Activated CD4-positive, CD25-positive, alpha-beta regulatory T cell treated with anti-CD3 and anti-CD28 coated beads, Interleukin-2, amount 50 U/mL, for 16 hours (primary cell): ENCODE data around the gene OSBP.
"Not testable (repeated sequence)": the region's sequence is repeated elsewhere in the genome, so short reads cannot be mapped to it uniquely, and the experiment has no call there.

Experiments
- DNase-seq: peaks from one replicate; pipeline ENCODE4 v3.0.0-alpha.2; 2020; ENCODE audit warnings: low read depth, low spot score

OSBP gene, protein sequence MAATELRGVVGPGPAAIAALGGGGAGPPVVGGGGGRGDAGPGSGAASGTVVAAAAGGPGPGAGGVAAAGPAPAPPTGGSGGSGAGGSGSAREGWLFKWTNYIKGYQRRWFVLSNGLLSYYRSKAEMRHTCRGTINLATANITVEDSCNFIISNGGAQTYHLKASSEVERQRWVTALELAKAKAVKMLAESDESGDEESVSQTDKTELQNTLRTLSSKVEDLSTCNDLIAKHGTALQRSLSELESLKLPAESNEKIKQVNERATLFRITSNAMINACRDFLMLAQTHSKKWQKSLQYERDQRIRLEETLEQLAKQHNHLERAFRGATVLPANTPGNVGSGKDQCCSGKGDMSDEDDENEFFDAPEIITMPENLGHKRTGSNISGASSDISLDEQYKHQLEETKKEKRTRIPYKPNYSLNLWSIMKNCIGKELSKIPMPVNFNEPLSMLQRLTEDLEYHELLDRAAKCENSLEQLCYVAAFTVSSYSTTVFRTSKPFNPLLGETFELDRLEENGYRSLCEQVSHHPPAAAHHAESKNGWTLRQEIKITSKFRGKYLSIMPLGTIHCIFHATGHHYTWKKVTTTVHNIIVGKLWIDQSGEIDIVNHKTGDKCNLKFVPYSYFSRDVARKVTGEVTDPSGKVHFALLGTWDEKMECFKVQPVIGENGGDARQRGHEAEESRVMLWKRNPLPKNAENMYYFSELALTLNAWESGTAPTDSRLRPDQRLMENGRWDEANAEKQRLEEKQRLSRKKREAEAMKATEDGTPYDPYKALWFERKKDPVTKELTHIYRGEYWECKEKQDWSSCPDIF

DNA sequence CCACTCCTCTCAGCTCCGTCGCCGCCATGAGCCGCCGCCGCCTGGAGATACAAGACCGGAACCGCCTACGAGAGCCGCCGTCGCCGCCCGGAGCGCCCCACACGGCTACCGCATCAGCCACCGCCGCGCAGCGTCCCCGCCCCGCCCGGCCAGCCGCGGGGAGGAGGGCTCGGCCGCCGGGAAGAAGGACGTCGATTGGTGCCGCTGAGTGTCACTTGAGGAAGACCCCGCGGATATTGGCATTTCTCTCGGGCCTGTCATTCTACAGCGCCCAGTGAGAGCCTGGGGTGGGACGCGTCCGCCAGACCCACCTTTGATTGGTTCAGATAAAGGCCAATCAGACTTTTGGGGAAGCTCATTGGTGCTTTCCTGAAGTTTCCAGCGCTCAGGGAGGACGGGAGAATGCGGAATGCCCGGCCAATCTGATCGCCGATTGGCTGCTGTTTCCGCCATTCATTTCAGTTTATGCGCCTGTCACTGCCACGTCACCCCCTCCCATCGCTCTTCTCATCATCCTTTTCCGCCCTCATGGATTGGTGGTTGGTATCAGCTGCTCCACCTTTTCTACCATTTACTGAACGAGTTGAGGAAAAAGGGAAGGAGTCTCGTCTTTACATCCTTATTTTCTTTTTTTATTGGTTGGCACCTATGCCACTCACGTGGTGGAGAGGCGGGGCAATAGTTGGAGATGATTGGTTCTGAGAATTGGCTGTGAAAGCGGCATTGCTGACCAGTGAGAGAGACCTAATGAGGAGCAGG lies at the start of gene OSBP:
Gene OSBP (minus strand): TSS at position 138 of the 759 bp plus-strand sequence. CDS start 110 bp downstream, at position 28.
- DNase-seq: peak; percentile 95

DNA sequence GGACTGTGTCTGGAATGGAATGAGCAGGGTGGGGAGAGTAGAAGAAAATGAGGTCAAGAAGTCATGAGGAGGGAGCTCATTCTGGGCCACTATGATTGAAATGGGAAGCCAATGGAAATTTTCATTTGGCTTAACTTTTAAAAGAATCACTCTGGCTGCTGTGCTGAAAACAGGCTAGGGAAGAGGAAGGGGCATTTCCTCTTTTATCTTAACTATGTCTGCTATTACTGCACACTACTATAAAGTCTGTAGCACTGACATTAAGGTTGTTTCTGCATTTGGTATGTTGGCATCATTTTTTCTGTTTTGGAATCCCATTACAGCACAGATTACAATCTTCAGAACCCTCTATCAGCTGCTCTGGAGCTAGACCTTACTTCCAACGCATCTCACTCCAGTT lies 45.0 kb upstream of the OSBP start:
- DNase-seq: no peak

DNA sequence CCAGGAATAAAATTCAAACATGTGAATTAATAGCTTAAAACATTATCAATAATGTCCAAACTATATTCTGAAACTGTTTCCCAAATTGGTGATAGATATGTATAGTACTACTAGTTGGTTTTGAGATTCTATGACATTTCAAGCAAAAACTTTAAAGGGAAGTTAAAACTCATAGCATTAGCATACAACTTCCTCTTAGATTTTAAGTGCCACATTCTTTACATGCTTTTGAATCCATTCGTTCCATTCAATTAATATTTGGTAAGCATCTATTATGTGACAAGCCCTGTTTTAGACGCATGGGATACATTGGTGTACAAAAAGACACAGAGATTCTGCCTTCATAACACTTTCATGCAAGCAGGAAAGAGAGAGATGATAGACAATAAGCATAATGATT lies 44.4 kb upstream of the OSBP start:
- DNase-seq: no peak

DNA sequence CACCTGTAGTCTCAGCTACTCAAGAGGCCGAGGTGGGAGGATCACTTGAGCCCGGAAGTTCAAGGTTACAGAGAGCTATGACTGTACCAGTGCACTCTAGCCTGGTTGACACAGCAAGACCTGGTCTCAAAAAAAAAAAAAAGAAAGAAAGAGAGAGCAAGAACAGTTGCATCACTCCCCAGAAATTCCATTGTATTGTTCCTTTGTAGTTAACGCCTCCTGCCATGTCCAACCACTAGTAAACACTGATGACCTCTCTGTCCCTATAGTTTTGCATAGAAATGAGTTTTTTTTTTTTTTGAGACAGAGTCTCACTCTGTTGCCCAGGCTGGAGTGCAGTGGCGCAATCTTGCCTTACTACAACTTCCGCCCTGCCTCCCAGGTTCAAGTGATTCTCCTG lies 42.5 kb upstream of the OSBP start:
- no peak for DNase-seq

DNA sequence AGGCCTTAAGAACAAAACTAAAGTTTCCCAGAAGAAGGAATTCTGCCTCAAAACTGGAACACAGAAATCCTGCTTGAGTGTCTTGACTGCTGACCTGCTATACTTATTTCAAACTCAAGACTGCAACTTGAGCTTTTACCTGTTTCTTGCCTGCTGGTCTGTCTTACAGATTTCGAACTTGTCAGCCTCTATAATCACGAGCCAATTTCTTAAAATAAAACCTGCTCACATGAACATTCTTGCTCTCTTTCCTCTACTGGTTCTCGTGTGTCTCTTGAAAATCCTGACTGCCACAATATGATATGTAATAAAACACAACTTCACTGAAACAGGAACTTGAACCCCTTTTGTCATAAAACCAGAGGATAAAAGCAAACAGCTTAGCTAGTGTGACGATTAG lies 39.3 kb upstream of the OSBP start:
- DNase-seq: no peak

DNA sequence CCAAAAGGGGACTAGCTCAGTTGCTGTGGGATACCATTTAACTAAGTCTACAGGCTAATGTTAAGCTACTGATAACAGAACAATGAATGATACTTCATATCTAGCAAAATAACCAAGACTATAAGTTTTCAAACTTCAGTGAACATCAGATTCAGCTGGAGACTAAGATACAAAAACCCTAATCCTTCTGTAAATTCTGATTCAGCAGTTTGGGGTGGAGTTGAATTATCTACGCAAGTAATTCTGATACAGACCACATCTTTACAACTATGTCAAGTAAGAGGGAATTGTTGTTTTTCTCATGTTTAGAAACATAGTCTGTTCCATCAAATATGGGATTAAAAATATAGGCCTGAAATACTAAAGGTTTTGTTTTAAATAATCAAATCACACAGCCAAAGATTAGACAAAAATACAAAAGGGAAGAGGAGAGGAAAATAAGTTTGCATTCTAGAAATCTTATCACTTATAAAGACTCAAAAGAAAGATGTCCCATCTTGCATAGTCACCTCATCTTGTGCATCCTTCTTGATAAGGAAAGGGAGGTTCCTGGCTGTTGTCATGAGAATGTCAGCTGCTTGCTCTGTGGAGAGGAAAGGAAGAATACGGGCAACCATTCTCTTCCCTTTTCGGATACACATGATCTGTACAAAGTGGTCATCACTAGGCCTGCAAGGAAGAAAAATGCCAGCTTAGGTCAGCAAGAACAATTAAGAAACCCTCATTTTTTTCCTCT lies 31.8 kb upstream of the OSBP start:
- DNase-seq: no peak

DNA sequence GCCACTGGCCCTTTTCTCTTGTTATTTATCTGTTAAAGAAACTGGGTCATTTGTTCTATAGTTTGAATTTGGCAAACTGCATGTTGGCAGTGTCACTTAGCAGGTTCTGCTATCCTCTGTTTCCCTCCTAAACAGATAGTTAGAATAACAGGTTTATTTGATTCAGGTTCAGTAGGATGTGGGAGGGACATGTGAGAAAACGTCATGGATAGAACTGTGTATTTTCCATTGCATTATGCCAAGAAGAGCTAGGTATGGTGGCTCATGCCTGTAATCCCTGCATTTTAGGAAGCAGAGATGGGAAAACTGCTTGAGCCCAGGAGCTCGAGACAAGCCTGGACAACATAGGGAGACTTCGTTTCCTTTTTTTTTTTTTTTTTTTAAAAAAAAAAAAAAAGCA lies 29.0 kb upstream of the OSBP start:
- no peak for DNase-seq

DNA sequence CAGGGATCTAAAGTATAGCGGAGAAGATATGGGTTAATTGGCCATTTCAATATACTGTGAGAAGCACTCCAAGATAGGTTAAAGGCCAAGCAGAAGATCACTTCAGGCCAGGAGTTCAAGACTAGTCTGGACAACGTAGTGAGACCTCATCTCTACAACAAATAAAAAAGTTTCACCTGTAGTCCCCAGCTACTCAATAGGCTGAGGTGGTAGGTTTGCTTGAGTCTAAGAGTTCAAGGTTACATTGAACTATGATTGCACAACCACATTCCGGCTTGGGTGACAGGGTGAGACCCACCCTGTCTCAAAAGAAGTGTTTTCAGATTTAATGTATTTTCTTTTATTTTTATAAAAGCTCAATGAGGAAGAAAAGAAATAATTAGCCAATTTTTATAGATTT lies 27.8 kb upstream of the OSBP start:
- no peak for DNase-seq

DNA sequence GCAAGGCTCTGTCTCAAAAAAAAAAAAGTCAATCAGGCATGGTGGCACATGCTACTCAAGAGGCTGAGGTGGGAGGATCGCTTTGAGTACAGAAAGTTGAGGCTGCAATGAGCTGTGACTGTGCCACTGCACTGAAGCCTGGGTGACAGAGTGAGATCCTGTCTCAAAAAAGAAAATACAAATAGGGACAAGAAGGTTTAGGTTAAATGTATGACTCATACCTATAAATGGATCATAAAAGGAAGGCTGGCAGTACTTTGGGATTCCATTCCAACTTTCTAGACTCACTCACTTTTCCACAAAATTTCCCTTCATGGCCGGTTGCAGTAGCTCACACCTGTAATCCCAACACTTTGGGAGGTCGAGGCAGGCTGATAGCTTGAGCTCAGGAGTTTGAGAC lies 25.6 kb upstream of the OSBP start:
- DNase-seq: no peak

DNA sequence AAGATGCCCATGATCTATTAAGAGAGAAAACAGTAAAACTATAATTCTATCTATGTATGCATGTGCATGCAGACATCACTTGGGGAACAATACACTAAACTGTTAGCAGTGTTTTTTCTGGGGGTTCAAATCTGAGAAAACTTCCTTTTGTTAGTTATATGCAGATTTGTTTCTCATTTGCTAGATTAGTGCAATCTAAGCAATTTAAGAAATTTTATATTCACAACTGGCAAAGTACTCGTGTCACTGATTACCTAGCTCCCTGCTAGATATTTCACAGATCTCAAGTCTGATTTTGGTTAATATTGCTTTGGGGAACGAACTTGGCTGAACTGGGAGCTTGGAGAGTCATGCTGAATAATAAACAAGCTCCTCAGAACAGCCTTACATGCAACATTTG lies 14.9 kb upstream of the OSBP start:
- no peak for DNase-seq

DNA sequence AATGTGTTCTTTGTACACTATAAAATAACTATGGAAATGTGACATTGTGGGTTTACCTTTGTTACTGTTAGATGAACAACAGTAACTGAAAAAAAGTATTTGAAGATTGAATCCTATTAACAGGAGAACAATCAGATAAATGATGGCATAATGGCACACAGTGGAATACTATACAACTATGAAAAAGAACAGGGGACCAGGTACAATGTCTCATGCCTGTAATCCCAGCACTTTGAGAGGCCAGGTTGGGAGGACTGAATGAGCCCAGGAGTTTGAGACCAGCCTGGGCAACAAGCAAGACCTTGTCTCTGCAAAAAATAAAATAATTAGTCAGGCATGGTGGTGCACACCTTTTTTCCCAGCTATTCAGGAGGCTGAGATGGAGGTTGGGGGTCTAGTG lies 14.4 kb upstream of the OSBP start:
- no peak for DNase-seq

DNA sequence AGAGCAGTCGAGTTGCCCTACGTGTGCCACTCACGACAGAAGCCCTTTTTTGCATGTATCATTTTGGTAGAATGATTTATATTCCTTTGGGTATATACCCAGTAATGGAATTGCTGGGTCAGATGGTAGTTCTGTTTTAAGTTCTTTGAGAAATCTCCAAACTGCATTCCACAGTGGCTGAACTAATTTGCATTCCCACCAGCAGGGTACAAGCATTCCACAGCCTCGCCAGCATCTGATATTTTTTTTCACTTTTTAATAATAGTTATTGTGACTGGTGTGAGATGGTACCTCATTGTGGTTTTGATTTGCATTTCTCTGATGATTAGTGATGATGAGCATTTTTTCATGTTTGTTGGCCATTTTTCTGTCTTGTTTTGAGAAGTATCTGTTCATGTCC lies 11.4 kb upstream of the OSBP start:
- not testable (repeated sequence) for DNase-seq

DNA sequence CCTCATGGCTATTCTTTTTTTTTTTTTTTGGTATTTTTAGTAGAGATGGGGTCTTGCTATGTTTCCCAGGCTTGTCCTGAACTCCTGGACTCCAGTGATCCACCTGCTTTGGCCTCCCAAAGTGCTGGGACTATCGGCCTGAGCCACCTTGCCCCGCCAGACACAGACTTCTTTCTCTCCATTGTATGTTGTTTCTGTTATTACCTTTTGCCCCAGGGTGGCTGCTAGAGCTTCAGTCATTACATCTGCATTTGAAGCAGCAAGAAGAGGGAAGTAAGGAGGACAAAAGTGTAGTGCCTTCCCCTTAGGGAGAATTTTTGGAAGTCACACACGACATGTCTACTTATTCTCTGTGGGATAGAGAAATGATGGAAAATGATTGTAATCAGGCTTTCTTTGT lies 10.1 kb upstream of the OSBP start:
- no peak for DNase-seq

DNA sequence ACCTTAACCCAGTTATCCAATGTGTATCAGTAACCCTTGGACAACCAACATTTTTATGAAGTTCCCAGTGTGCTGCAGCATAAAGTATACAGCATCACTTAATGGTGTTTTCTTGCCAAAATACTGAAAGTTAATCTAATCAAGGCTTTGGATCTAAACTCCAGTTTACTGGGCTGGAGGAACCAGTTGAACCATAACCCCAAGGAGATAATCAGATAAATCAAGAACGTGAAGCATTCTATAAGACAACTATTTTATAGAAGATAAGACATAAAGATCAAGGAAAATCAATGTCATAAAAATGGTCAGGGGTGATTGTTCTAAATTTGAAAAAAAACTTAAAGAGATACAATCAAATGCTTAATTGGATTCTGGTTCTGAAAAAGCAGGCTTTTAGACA lies 2.3 kb upstream of the OSBP start:
- no peak for DNase-seq

DNA sequence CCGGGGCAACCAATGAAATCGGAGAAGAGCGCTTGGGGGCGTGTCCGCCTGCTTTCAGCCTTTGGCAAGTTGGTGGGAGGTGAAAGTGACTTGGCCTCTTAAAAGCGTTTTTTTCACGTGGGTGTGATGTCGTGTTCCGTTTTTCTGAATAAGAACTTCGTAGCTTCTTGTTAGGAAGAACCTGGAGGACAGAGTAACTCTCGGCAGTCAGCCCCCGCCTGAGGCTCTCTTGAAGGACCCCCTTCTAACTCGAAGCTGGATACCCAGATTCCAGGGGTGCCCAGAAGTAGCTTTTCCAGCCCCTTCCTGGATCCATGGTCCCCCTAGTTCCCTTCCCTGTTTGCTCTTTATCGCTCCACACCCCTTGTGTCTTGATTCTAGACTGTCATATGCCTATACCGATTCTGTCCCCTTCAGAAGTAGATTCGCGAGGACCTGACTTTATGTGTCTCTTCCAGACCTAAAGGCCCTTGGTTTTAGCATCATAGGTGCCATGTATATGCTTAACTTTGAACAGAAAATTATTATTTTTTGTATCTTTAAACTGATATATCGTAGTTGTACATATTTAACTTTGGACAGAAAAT lies 915 bp upstream of the OSBP start:
- DNase-seq: no peak

DNA sequence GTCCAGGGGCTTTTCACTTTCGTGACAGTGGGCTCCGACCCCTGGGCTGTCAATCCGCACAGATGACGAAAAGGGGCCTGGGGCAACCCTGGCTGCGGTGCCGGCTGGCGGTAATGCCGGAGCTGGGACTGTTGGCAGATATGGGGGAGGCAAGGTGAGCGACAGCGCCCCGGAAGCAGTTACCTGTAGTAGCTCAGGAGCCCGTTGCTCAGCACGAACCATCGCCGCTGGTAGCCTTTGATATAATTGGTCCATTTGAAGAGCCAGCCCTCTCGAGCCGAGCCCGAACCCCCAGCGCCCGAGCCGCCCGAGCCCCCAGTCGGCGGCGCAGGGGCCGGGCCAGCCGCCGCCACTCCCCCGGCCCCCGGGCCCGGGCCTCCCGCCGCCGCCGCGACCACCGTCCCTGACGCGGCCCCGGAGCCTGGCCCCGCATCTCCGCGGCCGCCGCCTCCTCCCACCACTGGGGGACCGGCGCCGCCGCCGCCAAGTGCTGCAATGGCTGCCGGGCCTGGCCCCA lies 396 bp downstream of the OSBP start:
- peak; percentile 40 for DNase-seq

DNA sequence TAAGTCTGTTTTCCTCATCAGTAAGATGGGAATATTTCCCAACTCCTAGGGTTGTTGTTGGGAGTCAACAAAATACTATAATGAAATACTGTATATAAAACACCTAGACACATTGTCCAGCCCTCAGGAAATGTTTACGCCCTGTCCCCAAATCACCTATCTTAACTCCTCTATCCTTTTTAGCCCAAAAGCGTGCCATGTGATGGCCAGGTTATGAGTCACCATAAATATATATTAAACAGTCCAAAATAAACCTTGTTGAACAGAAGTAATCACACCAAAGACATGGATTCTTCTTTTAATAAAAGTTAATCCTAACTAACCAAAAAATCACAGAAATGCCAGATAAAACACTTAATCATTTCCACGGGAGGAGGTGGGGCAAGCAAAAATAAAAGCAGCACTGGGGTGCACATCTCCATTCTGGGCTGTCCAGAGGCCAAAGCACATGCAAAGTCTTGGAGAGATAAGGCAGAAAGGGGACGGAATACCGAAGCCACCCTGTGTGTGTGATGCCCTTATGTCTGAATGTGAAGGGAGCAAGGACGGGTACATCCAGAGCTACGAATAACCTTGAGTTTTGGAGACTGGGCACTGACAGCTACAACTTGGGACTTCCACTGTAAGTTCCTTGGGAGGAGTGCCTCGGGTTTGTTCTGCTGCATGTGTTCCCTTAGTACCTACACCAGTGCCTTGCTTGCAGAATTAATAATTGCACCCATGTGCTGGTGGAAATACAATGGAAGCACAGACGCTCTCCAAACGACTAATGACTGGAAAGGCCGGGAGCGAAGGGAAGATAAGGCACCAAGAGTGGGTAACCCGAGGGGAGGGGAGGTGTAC lies 1.1 kb downstream of the OSBP start:
- no peak for DNase-seq

DNA sequence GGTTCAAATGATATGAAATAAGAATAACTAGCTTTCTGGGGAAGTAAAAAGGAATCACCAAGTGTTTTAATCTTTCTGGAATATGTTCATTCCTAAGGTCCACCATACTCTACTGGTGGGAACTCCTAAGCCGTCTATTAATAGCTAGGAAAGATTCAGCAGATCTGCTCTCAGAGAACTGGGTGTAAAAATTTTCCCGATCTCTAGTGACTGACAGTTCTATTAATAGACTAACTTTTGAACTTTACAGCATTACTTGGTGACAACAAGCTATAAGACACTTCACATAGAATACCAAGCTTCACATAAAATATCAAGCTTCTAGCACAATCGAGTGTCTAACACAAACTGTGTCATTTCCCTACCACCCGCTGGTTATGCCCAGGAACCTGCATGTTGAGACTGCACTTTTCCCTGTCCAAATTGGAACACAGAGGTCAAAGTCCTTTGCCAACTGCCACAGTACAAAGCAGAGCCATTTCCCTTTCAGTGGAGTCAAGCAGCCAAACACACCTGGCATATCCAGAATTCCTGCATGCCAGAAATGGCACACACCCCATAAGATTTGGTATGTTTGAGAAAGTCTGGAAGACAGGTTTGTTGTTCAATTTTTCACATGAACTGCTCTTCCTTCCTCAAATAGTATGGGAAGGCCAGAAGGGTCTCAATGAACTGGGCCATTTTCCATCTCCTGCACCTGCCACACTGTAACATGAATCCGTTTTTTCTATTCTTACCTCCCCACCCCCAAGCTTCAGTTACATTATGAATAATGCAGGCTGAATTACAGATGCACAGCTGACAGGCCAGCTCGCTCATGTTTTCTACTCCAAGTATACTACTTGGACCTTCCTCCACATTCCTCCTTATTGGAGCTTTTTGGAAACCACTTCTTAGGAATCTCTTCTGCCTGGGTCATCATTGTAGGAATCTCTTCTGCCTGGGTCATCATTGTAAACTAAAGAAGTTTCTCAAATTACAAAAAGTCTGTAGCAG lies 3.7 kb downstream of the OSBP start:
- no peak for DNase-seq

DNA sequence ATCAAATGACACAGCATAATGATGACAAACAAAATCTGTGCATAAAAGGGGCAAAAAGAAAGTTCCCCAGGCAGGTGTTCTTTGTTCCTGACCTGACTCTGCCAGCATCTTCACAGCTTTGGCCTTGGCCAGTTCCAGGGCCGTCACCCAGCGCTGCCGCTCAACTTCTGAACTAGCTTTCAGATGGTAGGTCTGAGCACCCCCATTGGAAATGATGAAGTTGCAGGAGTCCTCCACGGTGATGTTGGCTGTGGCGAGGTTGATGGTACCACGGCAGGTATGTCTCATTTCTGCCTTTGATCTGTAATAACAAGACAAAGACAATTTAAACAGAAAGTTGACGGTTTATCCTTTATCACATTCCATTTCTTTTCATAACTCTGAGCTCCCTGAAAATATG lies 5.3 kb downstream of the OSBP start:
- DNase-seq: no peak
